IPS-NIHi7 (cell line): Measurements from ENCODE around the gene PDGFB.

Source experiments
- DNase-seq: peaks from one replicate; pipeline ENCODE4 v3.0.0; 2012; ENCODE audit warnings: mixed read lengths; ENCODE audit errors: extremely low spot score

PDGFB gene

DNA sequence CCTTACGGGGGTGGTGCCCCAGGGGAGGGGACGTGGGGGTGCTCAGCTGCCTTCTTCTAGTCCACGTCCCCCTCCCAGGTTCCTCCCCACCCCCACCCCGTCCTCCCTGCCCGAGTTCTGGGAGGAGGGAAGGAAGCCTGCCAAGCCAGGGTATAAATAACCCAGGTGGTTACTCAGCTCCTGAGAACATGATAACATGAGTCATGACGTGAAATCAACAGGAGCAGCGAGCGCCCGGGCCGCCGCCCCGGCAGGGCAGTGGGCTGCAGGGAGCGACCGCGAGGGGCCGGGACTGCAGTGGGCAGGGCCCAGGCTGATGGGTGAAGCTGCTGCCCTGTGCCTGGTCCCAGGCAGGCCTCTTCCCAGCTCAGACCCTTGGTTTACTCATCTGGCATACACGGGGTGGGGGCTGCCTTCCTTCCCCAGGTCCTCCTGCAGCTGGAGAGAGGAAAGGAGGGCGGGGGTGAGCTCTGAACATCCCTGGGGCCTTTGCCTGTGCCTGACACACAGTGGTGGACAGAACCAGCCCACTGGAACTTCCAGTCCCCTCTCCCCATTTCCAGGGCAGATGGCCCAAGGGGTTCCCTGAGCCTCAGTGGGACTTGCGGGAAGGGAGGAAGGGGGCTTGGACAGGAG lies 8.8 kb upstream of the PDGFB start:
- peak; percentile 72 for DNase-seq

DNA sequence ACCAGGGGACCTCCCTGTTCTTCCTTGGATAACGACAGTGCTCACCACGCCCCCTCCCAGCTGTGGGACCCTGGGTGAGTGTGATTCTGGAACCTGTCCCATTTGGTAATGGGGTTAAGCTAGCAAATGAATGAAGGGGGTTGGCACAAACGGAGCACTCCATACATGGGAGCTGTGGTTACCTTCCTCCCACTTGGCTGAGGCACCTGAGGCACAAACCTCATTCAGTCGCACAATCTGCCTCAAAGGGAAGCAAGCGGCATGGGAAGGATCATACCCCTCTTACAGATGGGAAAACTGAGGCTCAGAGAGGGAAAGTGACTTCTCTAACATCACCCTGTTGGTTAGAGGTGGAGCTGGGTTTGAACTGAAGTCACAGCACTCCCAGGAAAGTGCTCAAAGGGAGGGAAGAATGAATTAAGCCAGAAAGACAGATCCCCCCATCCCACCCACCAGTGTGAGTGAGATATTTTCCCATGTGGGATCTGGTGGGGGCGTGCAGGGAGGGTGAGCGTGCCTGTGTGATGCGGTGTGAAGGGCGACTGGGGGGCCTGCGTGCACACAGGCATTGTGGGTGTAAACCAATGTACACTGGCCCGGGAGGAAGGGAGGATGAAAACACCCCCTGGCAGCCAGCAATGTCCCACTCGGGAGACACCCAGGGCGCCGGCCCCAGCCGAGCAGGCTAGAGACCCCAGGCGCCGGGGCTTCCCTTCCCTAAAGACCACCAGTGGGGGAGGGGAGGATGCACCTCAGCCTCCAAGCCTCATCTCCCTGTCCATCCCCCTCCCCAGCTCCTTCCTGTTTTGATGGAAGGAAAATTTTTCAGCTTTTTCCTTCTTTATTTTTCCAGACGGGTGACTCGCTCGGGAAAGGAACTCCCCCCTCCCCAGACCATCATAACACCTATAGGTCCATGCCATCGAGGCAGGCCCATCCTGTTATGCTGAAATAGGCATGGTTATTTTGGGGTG lies 8.0 kb upstream of the PDGFB start:
- no peak for DNase-seq

DNA sequence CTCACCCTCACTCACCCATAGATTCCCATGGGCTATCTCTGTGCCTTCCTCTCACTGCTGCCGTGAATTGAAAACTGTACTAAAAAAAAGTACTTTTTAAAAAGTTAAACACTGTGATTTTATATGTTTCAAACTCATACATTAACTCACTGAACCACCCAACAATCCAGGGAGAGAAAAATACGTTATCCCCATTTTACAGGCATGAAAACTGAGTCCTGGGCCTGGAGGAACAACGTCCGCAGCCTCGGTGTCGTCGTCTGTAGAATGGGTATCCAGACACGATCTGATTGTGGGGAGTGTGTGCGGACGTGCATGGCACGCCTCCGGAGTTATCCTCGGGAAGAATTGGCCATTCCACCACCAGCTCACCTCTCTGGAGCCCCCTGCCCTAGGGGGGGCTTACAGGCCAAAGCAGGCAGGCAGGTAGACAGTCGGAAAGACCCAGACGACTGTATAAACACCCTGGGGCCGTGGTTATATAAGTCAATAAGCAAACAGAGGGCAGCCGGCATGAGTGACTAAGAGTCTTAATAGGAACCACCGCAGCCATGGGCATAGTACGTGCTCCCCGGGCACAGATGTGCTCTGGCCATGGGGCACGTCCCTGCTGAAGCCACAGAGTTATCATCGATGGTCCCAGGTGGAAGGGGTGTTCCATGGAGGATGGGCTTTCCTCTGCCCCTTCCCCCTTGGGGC lies 7.1 kb upstream of the PDGFB start:
- DNase-seq, result no peak

DNA sequence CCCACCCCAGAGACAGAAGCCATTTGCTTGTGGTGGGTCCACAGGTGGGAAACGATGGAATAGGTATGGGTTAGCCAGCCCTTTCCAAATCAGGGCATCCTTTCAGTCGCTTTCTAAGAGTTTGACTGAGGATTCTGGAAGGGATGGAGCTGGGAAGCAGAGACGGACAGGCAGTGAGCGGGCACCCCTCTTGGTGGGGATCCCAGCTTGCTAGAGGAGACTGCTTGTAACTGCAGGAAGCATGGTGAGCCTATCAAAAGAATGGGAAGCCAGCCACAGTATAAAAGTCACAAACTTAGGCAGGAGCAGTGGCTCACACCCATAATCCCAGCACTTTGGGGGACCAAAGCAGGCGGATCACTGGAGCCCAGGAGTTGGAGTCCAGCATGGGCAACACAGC lies 6.1 kb upstream of the PDGFB start:
- no peak for DNase-seq

DNA sequence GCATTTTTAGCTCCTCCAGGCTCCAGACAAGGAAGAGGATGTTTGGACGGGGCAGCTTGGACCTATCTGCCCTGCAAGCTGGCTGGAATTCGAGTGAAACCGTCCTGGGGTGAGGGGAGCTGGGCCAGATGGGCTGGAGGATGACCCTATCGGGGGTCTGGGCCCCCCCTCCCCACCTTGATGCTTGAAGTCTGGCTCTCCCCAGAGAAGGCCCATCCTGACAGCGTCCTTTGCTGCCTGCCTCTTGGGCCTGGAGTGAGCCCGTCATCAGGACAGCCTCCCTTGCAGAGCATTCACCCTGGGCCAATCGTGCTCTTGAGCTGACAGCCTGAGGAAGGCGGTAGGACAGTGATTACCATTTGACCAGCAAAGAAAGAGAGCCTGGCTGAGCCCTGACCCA lies 5.3 kb upstream of the PDGFB start:
- DNase-seq, result no peak

DNA sequence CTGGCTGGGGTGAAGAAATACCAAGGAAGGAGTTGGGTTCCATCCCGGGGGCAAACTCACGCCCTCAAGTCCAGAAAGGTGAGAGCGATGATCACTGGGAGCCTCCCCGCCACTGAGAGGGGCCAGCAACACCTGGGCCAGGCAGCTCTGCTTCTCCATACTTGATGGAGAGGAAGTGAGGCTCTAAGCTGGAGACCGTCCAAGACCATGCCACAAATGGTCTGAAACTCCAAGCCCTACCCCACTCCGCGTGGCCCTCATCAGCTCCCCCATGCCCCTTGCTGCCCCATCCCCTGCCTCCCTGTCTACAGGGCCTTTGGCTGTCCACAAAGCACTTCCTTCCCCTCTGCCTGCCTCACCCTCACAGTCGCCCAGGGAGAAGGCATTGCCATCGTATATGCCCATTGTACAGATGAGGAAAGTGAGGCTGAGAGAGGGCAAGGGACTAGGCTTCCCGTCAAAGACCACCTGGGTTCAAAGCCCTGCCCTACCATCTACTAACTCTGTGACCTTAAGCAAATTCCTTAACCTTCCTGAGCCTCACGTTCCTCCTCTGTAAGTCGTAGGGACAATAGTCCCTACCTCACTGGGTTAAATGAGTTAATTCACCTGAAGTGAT lies 4.4 kb upstream of the PDGFB start:
- no peak for DNase-seq

DNA sequence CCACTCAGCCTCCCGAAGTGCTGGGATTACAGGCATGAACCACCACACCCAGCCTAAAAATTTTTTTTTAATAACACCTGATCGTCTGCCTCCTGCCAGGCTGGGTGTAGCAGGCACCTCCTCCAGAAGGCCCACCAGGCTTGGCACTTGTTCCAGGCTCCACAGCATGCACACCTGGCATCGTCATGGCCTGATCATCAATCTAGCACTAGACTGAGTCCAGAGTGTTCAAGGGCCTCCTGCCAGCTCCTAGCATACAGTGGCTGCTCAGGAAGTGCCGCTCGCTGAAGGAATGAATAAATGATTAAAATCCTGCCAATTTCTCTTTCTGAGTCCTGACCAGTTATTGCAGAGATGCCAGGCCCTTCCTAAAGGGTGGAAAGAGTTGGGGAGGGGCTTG lies 3.5 kb upstream of the PDGFB start:
- DNase-seq, result no peak

DNA sequence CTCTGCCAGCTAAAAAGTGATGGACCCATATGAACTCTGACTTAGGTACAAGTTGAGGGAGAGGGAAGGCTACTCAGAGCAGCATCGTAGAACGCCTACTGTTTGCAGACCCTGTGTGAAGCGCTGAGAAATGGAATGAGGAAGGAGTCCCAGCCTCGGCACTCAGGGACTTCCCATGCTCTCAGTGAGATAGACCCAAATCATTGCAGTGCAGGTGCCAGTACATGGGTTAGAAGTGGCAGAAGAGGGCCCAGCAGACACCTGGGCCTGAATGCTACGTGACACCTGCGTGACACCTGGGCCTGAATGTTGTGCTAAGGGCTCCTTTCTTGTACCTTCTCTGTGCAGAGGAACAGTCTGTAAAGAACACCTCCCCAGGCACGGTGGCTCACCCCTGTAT lies 2.6 kb upstream of the PDGFB start:
- no peak for DNase-seq

DNA sequence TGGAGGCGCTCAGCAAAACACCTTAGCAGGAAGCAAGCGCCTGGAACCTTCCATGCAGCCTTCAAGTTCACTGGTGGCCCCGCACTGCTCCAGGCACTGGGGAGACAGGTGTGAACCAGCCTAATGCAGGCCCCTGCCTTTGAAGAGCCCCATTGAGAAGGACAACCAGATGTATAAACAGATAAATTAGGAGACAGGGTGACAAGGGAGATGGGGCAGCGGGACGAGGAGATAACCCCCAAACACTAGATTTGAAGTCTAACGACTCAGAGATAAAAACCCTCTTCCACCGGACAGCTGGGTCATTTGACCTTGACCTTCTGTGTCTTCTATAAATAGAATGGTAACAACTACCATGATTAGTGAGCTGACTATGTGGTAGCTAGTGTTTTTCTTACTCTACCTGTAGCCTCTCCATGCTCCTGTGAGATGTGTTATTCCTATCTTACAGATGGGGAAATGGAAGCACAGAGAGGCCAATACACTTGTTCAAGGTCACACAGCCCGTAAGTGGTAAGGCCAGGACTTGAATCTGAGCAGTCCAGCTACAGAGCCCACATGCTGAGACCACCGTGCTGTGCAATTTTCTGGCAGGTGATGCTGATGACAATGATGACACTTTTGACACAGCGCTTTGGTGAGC lies 2.0 kb upstream of the PDGFB start:
- no peak for DNase-seq

DNA sequence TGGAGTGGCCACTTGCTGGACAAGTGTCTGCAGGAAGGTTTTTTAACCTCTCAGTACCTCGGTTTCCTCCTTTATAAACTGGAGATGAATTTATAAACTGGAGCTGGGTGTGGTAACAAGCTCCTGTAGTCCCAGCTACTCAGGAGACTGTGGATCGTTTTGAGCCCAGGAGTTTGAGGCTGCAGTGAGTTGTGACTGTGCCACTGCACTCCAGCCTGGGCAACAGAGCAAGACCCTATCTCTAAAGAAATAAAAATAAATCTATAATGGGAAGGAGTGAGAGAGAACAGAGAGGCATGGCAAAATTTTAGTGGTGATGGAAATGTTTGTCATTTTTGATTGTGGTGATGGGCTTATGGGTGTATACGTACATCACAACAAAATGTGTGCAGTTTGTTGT lies 1.4 kb upstream of the PDGFB start:
- DNase-seq, result no peak

DNA sequence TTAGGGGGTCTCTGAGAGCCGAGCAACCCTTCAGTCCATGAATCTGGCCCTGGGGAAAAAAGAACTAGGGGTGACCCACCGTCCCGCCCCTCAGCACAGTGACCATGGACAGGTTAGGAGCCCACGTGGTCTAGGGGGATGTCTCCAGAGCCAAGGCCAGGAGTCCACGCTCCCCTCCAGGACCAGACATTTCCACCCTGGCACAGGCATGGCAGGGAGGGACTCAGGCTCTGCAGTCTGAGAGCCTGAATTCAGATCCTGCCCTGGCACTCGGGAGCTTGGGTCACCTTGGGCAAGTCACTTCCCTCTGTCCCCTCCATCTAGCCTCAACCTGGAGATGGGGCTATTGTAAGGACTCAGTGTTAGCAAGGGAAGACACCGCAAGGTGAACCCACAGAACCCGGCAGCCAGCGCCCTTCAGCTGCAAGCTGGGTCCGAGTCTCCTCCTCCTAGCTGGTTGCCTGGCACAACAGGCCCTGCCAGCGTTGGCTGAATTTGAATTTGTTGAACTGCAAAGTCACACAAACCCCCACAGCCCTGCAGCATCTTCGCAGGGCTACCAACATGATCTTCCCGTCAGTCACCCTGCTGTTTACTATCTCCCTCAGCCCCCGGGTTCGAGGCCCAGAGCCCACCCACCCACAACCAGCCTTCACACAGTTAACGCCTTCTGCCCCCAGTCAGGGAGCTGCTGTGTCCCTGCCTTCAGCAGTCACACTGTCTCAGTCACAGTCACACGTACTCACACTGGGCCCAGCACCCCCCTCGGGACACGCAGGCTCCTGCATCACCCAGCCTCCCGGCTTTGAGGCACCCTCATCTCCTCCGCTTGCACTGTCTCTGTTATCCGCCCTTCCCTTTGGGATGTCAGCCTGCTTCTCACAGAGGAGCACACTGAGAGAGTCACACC lies 603 bp upstream of the PDGFB start:
- no peak for DNase-seq

DNA sequence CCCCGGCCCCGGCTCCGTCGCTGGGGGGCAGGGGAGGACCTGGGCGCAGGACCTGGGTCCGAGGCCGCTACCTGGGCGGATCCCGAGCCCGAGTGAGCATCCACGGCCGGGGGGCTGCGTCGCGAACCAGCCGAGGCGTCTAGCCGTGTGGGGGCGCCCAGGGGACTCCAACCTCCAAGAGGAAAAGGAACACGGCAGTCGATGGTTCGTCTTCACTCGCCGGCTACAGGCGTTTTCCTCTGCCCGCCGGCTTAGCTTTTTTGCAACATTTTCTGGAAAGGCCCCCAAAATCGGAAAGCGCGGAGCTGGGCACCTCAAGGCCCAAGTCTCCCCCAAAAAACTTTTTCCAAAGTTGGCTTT lies 666 bp downstream of the PDGFB start:
- no peak for DNase-seq

DNA sequence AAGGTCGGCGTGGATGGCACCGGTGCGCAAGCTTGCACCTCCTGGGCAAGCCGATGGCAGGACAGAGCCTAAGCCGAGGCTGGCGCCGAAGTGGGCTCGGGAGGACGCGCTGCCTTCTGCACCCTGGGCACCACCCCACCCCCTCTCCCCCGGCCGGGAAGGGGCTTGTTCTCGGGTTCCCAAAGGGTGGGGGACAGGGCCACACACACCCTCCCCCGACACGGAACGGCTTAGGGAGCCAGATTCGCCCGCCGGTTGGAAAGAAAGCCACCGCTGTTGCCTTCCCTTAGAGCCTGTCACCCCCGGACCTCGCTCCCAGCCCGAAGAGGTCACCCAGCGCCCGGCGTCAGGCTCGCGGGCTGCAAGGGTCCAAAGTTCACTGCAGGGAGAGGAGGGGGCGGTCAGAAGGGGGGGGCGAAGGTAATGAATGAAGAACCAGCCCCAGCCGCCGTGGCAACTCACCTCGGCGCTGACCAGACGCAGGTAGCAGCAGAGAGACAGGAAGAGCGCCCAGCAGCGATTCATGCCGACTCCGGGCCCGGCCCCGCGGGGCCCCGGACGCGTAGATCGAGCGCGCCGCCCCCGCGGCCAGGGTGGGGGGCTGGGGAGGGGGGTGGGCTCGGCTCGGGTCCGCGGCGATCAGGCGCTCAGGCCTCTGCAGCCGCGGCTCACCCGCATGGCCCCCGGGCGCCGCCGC lies 1.2 kb downstream of the PDGFB start:
- DNase-seq, result peak; percentile 73

DNA sequence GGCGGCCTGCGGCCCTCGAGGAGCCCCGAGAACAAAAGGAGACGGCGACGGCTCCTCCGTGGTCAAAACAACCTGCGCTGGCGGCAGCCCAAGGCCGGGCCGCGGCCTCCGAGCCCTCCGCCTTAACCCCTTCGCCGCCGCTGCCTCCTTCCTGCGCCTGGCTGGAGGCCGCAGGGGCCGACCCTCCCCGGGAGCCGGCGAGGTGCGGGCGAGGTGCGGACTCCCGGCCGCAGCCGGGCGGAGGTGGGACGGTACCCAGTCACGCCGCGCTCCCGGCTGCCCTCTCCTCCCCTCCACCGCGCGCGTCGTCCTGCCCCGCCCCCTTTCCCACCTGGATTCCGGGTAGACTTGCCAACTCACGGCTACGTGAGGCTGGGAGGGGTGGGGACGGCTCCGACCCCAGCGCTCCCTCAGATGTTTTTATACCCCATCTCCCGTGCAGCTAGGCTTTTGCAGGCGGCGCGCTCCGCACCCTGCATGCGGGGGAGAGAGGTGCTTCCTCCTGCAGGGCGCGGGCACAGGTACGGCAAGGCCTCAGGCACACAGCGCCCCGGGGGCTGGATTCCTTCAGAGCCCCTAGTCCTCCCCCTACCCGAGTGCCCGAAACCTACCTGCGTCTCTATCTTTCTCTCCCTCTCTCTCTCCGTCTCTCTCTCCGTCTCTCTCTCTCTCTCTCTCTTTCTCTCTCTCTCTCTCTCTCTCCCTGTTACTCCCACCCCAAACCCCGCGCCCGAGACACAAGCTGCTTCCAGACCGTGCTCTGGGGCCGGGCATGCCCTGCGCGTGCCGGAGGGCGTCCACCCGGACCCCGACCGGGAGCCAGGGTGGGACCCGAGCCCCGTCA lies 2.0 kb downstream of the PDGFB start:
- DNase-seq, result peak; percentile 64

DNA sequence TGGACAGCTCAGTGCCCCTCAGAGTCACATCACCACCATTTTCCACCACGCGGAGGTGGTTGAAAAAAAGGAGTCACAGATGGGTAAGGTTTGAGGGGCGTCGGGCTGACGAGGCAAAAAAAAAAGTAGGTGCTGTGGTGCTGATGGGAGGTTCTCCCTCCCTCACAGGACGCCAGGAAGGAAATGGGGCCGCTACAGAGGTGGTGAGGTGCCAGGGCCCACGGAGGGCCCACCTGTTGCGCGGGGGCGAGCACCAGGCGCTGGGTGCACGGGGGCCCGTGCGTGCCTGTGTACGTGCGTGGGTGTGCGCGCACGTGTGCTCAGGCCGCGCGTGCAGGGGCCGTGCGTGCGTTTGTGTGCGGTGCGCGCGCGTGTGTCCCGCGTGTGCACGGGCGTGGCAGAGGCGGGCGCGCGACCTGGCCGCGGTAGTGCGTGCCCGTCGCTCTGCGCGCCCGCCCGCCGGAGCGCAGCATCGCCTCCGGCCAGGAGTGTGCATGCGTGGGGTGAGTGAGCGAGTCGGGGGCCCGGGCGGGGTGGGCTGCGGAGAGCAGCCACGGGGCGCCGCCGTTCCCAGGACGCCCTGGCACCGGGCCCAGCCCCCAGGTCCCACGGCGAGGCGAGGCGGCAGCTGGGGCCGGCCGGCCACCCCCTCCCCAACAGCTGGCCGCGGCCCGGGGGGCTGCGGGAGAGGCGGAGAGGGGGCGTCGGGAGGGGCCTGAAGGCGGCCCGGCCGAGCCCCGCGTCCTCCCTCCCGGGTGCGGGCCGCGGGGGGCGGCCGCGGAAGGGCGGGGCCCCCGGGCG lies 2.8 kb downstream of the PDGFB start:
- no peak for DNase-seq

DNA sequence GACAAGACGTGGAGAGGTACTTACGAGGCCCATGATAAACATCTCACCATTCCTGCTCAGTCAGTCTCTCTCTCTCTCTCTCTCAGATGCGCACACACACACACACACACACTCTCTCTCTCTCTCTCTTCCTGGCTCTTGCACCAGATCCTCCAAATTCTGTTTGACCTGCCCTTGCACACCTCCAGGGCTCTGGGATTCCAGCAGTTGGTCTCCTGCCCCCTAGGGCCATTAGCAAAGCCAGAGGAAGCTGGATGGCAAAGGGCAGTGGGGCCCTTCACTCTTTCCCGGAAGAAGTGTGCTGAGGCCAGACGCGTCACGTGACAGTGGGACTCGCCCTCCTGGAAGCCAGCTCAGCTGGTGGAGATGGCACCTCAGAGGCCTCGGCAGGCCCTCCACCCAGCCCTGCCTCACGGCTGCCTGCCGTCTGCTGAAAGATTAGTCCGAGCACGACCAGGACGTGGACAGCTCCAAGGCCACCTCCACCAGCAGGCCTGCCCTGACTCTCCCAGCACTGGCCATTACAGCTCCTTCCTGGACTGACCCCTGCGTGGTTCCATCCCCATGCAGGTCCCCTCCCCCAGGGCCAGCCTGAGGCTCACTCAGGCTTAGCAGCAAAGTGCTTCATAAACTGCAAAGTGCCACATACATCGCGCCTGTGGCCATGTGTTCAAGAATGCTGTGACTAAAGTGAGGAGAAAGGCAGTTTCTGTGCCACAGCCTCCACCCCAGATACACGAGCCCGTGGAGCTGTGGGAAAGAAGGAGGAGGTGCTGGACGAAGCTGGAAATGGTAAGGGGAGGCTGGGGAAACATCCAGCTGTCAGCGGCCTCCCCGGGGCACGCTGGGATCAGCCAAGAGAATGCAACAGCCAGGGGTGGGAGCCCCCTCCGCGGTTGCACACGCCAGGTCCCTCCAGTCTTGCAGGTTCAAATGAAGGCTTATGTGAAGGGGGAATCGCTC lies 3.7 kb downstream of the PDGFB start:
- no peak for DNase-seq
